Measurements from ENCODE around the gene ZFAND5.

ZFAND5 gene

GRCh38 chr9:72322259-72322658 lies 42.7 kb downstream of the ZFAND5 start:
- DNase-seq, result no peak

- DNase-seq, result no peak
These were observed 49.3 kb downstream of the ZFAND5 start for GRCh38 chr9:72315510-72316311.

GRCh38 chr9:72315089-72315509 lies 49.9 kb downstream of the ZFAND5 start:
- no peak for DNase-seq

- DNase-seq, result no peak
These were observed 51.5 kb downstream of the ZFAND5 start for GRCh38 chr9:72313507-72313906.

- no peak for DNase-seq
These were observed 52.5 kb downstream of the ZFAND5 start for GRCh38 chr9:72312386-72312987.

GRCh38 chr9:72309364-72310133 lies 55.5 kb downstream of the ZFAND5 start:
- no peak for DNase-seq

- no peak for DNase-seq
These were observed 58.2 kb downstream of the ZFAND5 start for GRCh38 chr9:72306761-72307160.

- DNase-seq, result no peak
These were observed 59.3 kb downstream of the ZFAND5 start for GRCh38 chr9:72305707-72306106.

GRCh38 chr9:72305102-72305546 lies 59.9 kb downstream of the ZFAND5 start:
- no peak for DNase-seq

GRCh38 chr9:72304538-72304937 lies 60.5 kb downstream of the ZFAND5 start:
- no peak for DNase-seq

All from amniotic stem cell (primary cell).